ENCODE data around the gene METTL26.
"Not testable (repeated sequence)": the region's sequence is repeated elsewhere in the genome, so short reads cannot be mapped to it uniquely, and the experiment has no call there.

METTL26 gene

GRCh38 chr16:606656-607307 lies 29.3 kb downstream of the METTL26 start:
- Histone ChIP-seq H3K4me3 (ENCODE audit: low read depth, low read length) (no peak overlapping the region), H3K36me3 (ENCODE audit: control insufficient read depth, insufficient read depth, low read length) (no peaks in the 10 kb centered on the region), H3K4me1 (ENCODE audit: control insufficient read depth, insufficient read depth, low read length) (no peaks in the 10 kb centered on the region), H3K27me3 (ENCODE audit: control insufficient read depth, insufficient read depth, low read length) (no peaks in the 10 kb centered on the region), H3K9ac (ENCODE audit: low read depth, low read length) (no peak overlapping the region), H3K9me3 (ENCODE audit: control insufficient read depth, insufficient read depth, low read length) (no peaks in the 10 kb centered on the region)

GRCh38 chr16:603933-604332 lies 32.2 kb downstream of the METTL26 start:
- peaks cover 8% of the 10 kb centered on the region for H3K36me3 ChIP-seq (ENCODE audit: control insufficient read depth, insufficient read depth, low read length)
- H3K9me3 ChIP-seq (ENCODE audit: control insufficient read depth, insufficient read depth, low read length): no peaks in the 10 kb centered on the region
- H3K4me1 ChIP-seq (ENCODE audit: control insufficient read depth, insufficient read depth, low read length): no peaks in the 10 kb centered on the region
- no peak overlapping the region for H3K4me3 ChIP-seq (ENCODE audit: low read depth, low read length)
- no peak overlapping the region for H3K9ac ChIP-seq (ENCODE audit: low read depth, low read length)
- H3K27me3 ChIP-seq (ENCODE audit: control insufficient read depth, insufficient read depth, low read length): no peaks in the 10 kb centered on the region

GRCh38 chr16:600781-601180 lies 35.3 kb downstream of the METTL26 start:
- Histone ChIP-seq H3K36me3 (ENCODE audit: control insufficient read depth, insufficient read depth, low read length) (peaks cover 9% of the 10 kb centered on the region), H3K9me3 (ENCODE audit: control insufficient read depth, insufficient read depth, low read length) (no peaks in the 10 kb centered on the region), H3K4me1 (ENCODE audit: control insufficient read depth, insufficient read depth, low read length) (no peaks in the 10 kb centered on the region), H3K4me3 (ENCODE audit: low read depth, low read length) (no peak overlapping the region), H3K9ac (ENCODE audit: low read depth, low read length) (no peak overlapping the region), H3K27me3 (ENCODE audit: control insufficient read depth, insufficient read depth, low read length) (no peaks in the 10 kb centered on the region)

- peaks cover 9% of the 10 kb centered on the region for H3K36me3 ChIP-seq (ENCODE audit: control insufficient read depth, insufficient read depth, low read length)
- H3K4me3 ChIP-seq (ENCODE audit: low read depth, low read length): no peak overlapping the region
- H3K9ac ChIP-seq (ENCODE audit: low read depth, low read length): no peak overlapping the region
- H3K4me1 ChIP-seq (ENCODE audit: control insufficient read depth, insufficient read depth, low read length): no peaks in the 10 kb centered on the region
- H3K9me3 ChIP-seq (ENCODE audit: control insufficient read depth, insufficient read depth, low read length): no peaks in the 10 kb centered on the region
- no peaks in the 10 kb centered on the region for H3K27me3 ChIP-seq (ENCODE audit: control insufficient read depth, insufficient read depth, low read length)
Measured at GRCh38 chr16:598823-599739, 37.0 kb downstream of the METTL26 start.

GRCh38 chr16:597655-598054 lies 38.5 kb downstream of the METTL26 start:
- H3K9me3 ChIP-seq (ENCODE audit: control insufficient read depth, insufficient read depth, low read length); H3K27me3 ChIP-seq (ENCODE audit: control insufficient read depth, insufficient read depth, low read length); H3K4me3 ChIP-seq (ENCODE audit: low read depth, low read length); H3K9ac ChIP-seq (ENCODE audit: low read depth, low read length); H3K4me1 ChIP-seq (ENCODE audit: control insufficient read depth, insufficient read depth, low read length): not testable (repeated sequence)
- peaks cover 12% of the 10 kb centered on the region for H3K36me3 ChIP-seq (ENCODE audit: control insufficient read depth, insufficient read depth, low read length)

- Histone ChIP-seq H3K36me3 (ENCODE audit: control insufficient read depth, insufficient read depth, low read length) (peaks cover 12% of the 10 kb centered on the region), H3K27me3 (ENCODE audit: control insufficient read depth, insufficient read depth, low read length) (no peaks in the 10 kb centered on the region), H3K4me3 (ENCODE audit: low read depth, low read length) (no peak overlapping the region), H3K9me3 (ENCODE audit: control insufficient read depth, insufficient read depth, low read length) (no peaks in the 10 kb centered on the region), H3K9ac (ENCODE audit: low read depth, low read length) (no peak overlapping the region), H3K4me1 (ENCODE audit: control insufficient read depth, insufficient read depth, low read length) (no peaks in the 10 kb centered on the region)
Measured at GRCh38 chr16:596736-597060, 39.4 kb downstream of the METTL26 start.

GRCh38 chr16:595942-596735 lies 40.0 kb downstream of the METTL26 start:
- H3K9ac ChIP-seq (ENCODE audit: low read depth, low read length): no peak overlapping the region
- no peaks in the 10 kb centered on the region for H3K4me1 ChIP-seq (ENCODE audit: control insufficient read depth, insufficient read depth, low read length)
- peaks cover 10% of the 10 kb centered on the region for H3K36me3 ChIP-seq (ENCODE audit: control insufficient read depth, insufficient read depth, low read length)
- peaks cover under 1% of the 10 kb centered on the region for H3K27me3 ChIP-seq (ENCODE audit: control insufficient read depth, insufficient read depth, low read length)
- H3K4me3 ChIP-seq (ENCODE audit: low read depth, low read length): no peak overlapping the region
- no peaks in the 10 kb centered on the region for H3K9me3 ChIP-seq (ENCODE audit: control insufficient read depth, insufficient read depth, low read length)

- Histone ChIP-seq H3K9ac (ENCODE audit: low read depth, low read length) (no peak overlapping the region), H3K27me3 (ENCODE audit: control insufficient read depth, insufficient read depth, low read length) (peaks cover 6% of the 10 kb centered on the region), H3K4me1 (ENCODE audit: control insufficient read depth, insufficient read depth, low read length) (no peaks in the 10 kb centered on the region), H3K4me3 (ENCODE audit: low read depth, low read length) (no peak overlapping the region), H3K36me3 (ENCODE audit: control insufficient read depth, insufficient read depth, low read length) (peaks cover 10% of the 10 kb centered on the region), H3K9me3 (ENCODE audit: control insufficient read depth, insufficient read depth, low read length) (no peaks in the 10 kb centered on the region)
Measured at GRCh38 chr16:595094-595528, 41.0 kb downstream of the METTL26 start.

- no peaks in the 10 kb centered on the region for H3K9me3 ChIP-seq (ENCODE audit: control insufficient read depth, insufficient read depth, low read length)
- H3K4me1 ChIP-seq (ENCODE audit: control insufficient read depth, insufficient read depth, low read length): no peaks in the 10 kb centered on the region
- peaks cover 6% of the 10 kb centered on the region for H3K27me3 ChIP-seq (ENCODE audit: control insufficient read depth, insufficient read depth, low read length)
- H3K4me3 ChIP-seq (ENCODE audit: low read depth, low read length): no peak overlapping the region
- no peak overlapping the region for H3K9ac ChIP-seq (ENCODE audit: low read depth, low read length)
- H3K36me3 ChIP-seq (ENCODE audit: control insufficient read depth, insufficient read depth, low read length): peaks cover 3% of the 10 kb centered on the region
Measured at GRCh38 chr16:593807-594206, 42.3 kb downstream of the METTL26 start.

GRCh38 chr16:593406-593805 lies 42.7 kb downstream of the METTL26 start:
- no peaks in the 10 kb centered on the region for H3K4me1 ChIP-seq (ENCODE audit: control insufficient read depth, insufficient read depth, low read length)
- H3K4me3 ChIP-seq (ENCODE audit: low read depth, low read length): no peak overlapping the region
- peaks cover 6% of the 10 kb centered on the region for H3K27me3 ChIP-seq (ENCODE audit: control insufficient read depth, insufficient read depth, low read length)
- peaks cover 3% of the 10 kb centered on the region for H3K36me3 ChIP-seq (ENCODE audit: control insufficient read depth, insufficient read depth, low read length)
- H3K9me3 ChIP-seq (ENCODE audit: control insufficient read depth, insufficient read depth, low read length): no peaks in the 10 kb centered on the region
- H3K9ac ChIP-seq (ENCODE audit: low read depth, low read length): no peak overlapping the region

GRCh38 chr16:592518-593306 lies 43.4 kb downstream of the METTL26 start:
- Histone ChIP-seq H3K36me3 (ENCODE audit: control insufficient read depth, insufficient read depth, low read length) (peaks cover 3% of the 10 kb centered on the region), H3K4me1 (ENCODE audit: control insufficient read depth, insufficient read depth, low read length) (no peaks in the 10 kb centered on the region), H3K9ac (ENCODE audit: low read depth, low read length) (no peak overlapping the region), H3K4me3 (ENCODE audit: low read depth, low read length) (no peak overlapping the region), H3K27me3 (ENCODE audit: control insufficient read depth, insufficient read depth, low read length) (peaks cover 6% of the 10 kb centered on the region), H3K9me3 (ENCODE audit: control insufficient read depth, insufficient read depth, low read length) (no peaks in the 10 kb centered on the region)

Data from iPS-15b (cell line).